Adrenal gland (tissue), 12 donors: ENCODE data around the gene CLEC16A. TPM values are rescaled to one million over a fixed set of nuclear protein-coding genes. Genes with fewer than 3 reads are reported as not detected.
A peak's percentile ranks its signal among the peaks of the same experiment; 100 is the strongest.

Experiments
- DNase-seq, 7 donors: peaks; one replicate each; pipeline ENCODE4 v3.0.0-alpha.2; 2019 to 2020
- H3K27ac ChIP-seq, 5 donors: fragments of 200-600 bp; sonication (generic) in 4 of 5; 1 replicate in 3 of 5; 2 replicates in 2 of 5; pipeline versions ENCODE4 v1.5.1 to v1.8.0; 2016 to 2020; ENCODE audit warnings: mild to moderate bottlenecking in 1 of 5
- H3K27me3 ChIP-seq: fragments of 200-600 bp; 2 replicates; pipeline ENCODE4 v1.8.0; 2021
- H3K36me3 ChIP-seq, 2 donors: fragments of 200-600 bp; replicated peaks in 1 of 2; 1 replicate in 1 of 2; 2 replicates in 1 of 2; pipeline versions ENCODE4 v1.5.1 to v1.8.0; 2018 to 2022
- H3K4me1 ChIP-seq, 2 donors: fragments of 200-600 bp; replicated peaks in 1 of 2; 1 replicate in 1 of 2; 2 replicates in 1 of 2; pipeline versions ENCODE4 v1.5.1 to v1.8.0; 2018 to 2021
- H3K4me3 ChIP-seq, 4 donors: fragments of 200-600 bp; sonication (generic) in 3 of 4; one replicate each; pipeline ENCODE4 v1.5.1; 2016 to 2018
- H3K9me3 ChIP-seq, 3 donors: fragments of 200-600 bp; sonication (generic) in 1 of 3; replicated peaks in 1 of 3; 1 replicate in 2 of 3; 2 replicates in 1 of 3; pipeline versions ENCODE4 v1.5.1 to v1.8.0; 2016 to 2021
- CTCF ChIP-seq, 6 experiments: fragments of 450-650 bp in 4 of 6; fragments of 200-600 bp in 2 of 6; sonication (generic) in 1 of 6; IDR thresholded peaks; 1 replicate in 5 of 6; 2 replicates in 1 of 6; pipeline versions ENCODE4 v1.5.1 to v1.8.0; 2016 to 2021; ENCODE audit warnings: antibody characterized with exemption in 6 of 6, mild to moderate bottlenecking in 2 of 6, moderate library complexity in 1 of 6
- POLR2A ChIP-seq, 2 donors: fragments of 450-650 bp; IDR thresholded peaks; one replicate each; pipeline ENCODE4 v1.6.1; 2017; ENCODE audit warnings: antibody characterized with exemption in 2 of 2, mild to moderate bottlenecking in 2 of 2, moderate library complexity in 1 of 2
- WGBS, 4 donors: extraction: QIAGEN DNeasy Blood & Tissue Kit in 2 of 4; methylation state at CpG; one replicate each; pipeline versions ENCODE4 v1.1.5 to v1.1.7; 2013 to 2017; 5-methylcytosine and 5-hydroxymethylcytosine counted together
- intact Hi-C, 2 donors: fragments of 100-400 bp; cut with DNase I; formaldehyde crosslinking; loops; one replicate each; pipeline versions ENCODE4 v1.14.1 to v1.15.0; 2022 to 2023
- polyA plus RNA-seq, 3 donors: library from polyadenylated mRNA; stranded (reverse); fragments of 200-250 nt in 2 of 3; fragments of 350-450 nt in 1 of 3; fragmentation: Illumina TruSeq in 1 of 3; extraction: RNeasy Lipid Tissue Mini Kit (QIAGEN cat#74804) in 1 of 3; gene quantifications; one replicate each; pipeline ENCODE4 v1.2.3, GENCODE V29; 2013 to 2014
- total RNA-seq, 9 donors: library from RNA; depleted of rRNA in 4 of 9; stranded (reverse); fragments of >200 nt in 4 of 9; fragments of 120-200 nt in 1 of 9; fragmentation: NEBNext Ultra II Directional in 1 of 9; extraction: Animal tissue kit (Norgen Biotek cat#: 25700) in 1 of 9; gene quantifications; one replicate each; pipeline versions ENCODE4 v1.1.0 to v1.2.4, GENCODE V29; 2013 to 2023
- donor health status: healthy with polysubstance abuse.
- donor health status: Bipolar disorder and iron deficiency.
- donor health status: DM: yes; HTN: yes; CAD: no.
- donor health status: DM: no; HTN: no; CAD: no.
- donor health status: DM: no; HTN: no; CAD: no.
- donor health status: DM: yes; HTN: yes; CAD: no.

CLEC16A gene
- total and polyA plus RNA-seq, 12 donors = 14.0 to 37.2 (median 27.6) TPM

- 82 to 87% (median 83%) methylated on average over 5 of the region's 5 CpGs for WGBS, 4 donors
These were observed 195.1 kb downstream of the CLEC16A start for GRCh38 chr16:11139326-11140097.

GRCh38 chr16:11140098-11140375, 195.7 kb downstream of the CLEC16A start:
- H3K36me3 ChIP-seq = no peaks in the 10 kb centered on the region
- no peak overlapping the region for H3K4me3 ChIP-seq
- intact Hi-C loops = no loop called here
- DNase-seq = no peak
- H3K4me1 ChIP-seq = peaks cover 0 to 13% of the 10 kb centered on the region in 2 donors
- no peak overlapping the region for H3K27ac ChIP-seq
- H3K27me3 ChIP-seq = no peaks in the 10 kb centered on the region
- WGBS, 4 donors = 79 to 85% (median 81%) methylated on average over 8 of the region's 8 CpGs
- H3K9me3 ChIP-seq = no peaks in the 10 kb centered on the region
- TF ChIP-seq CTCF (IDR thresholded peaks at IDR 0.05) (no peak), POLR2A (IDR thresholded peaks at IDR 0.05) (no peak)

More at GRCh38 chr16:11139326-11140097, 195.1 kb downstream of the CLEC16A start:
- intact Hi-C loops = loop anchor here in 1 of 2 donors (10.0 kb wide), 1 partner anchor 115 kb away; the partner anchor contains the start of gene SOCS1
- Histone ChIP-seq H3K27ac (peak overlapping the region in 1 of 5 donors; percentile 24), H3K27me3 (no peaks in the 10 kb centered on the region), H3K4me1 (peaks cover 0 to 13% of the 10 kb centered on the region in 2 donors), H3K4me3 (no peak overlapping the region), H3K9me3 (no peaks in the 10 kb centered on the region), H3K36me3 (no peaks in the 10 kb centered on the region)
- TF ChIP-seq CTCF (IDR thresholded peaks at IDR 0.05) (no peak), POLR2A (IDR thresholded peaks at IDR 0.05) (no peak)
- DNase-seq = no peak

DNA sequence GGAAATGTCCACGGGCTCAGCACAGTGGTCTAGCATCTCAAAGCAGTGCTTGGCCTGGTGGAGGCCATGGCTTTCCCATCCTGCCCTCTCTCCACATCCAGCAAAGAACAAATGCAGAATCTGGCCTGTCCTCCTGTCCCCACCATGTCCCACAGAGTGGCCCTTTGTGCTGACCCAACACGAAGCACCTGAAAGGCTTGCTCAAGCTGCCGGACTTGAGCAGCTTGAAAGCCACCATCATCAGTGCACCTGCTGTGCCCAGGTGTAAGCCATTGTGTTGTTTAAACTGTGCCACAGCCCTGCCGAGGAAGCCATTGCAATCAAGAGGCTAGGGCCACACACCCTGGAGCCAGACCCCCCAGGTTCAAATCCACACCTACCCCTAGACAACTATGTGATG, 196.1 kb downstream of the CLEC16A start:
- intact Hi-C loops = no loop called here
- Histone ChIP-seq H3K27ac (no peak overlapping the region), H3K4me1 (peaks cover 0 to 13% of the 10 kb centered on the region in 2 donors), H3K9me3 (no peaks in the 10 kb centered on the region), H3K36me3 (no peaks in the 10 kb centered on the region), H3K4me3 (no peak overlapping the region), H3K27me3 (no peaks in the 10 kb centered on the region)
- 82 to 96% (median 95%) methylated on average over 2 to 4 of the region's 4 CpGs for WGBS, 4 donors
- no peak for TF ChIP-seq POLR2A (IDR thresholded peaks at IDR 0.05)
- TF ChIP-seq CTCF (IDR thresholded peaks at IDR 0.05) = no peak
- DNase-seq = no peak

GRCh38 chr16:11140867-11141266, 196.5 kb downstream of the CLEC16A start:
- H3K27ac ChIP-seq = no peak overlapping the region
- H3K4me3 ChIP-seq = no peak overlapping the region
- H3K4me1 ChIP-seq = peaks cover 0 to 13% of the 10 kb centered on the region in 2 donors
- DNase-seq = peak in 4 of 7 donors; percentile 47 to 65 (median 62)
- no peaks in the 10 kb centered on the region for H3K36me3 ChIP-seq
- no peaks in the 10 kb centered on the region for H3K27me3 ChIP-seq
- TF ChIP-seq CTCF (IDR thresholded peaks at IDR 0.05) = no peak
- no peak for TF ChIP-seq POLR2A (IDR thresholded peaks at IDR 0.05)
- intact Hi-C loops = no loop called here
- WGBS, 4 donors = 47 to 72% (median 60%) methylated on average over 3 to 5 of the region's 5 CpGs; no CpG with 5 or more reads in 1 of the 4 donors
- no peaks in the 10 kb centered on the region for H3K9me3 ChIP-seq
